Measurements from ENCODE around the gene CCDC192.

DNA sequence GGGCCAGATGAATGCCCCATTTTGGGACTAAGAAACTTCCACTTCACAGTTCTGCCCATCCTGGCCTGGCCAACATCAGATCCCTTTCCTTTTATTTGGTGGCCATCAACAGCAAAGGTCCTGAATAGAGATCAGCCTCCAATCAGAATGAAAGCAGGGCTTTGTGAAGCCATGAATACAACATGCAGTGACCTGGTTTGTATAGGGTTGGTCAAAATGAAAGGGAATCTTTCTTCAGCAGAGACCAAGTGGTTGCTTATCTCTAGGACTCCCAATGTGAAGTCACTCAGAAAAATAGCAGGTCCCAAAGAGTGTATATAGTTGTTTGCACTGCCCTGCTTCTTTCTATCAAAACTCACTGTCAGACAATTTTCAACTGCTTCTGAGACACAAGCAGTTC is 266.5 kb downstream of the CCDC192 start:
- TF ChIP-seq, protein P1, sequence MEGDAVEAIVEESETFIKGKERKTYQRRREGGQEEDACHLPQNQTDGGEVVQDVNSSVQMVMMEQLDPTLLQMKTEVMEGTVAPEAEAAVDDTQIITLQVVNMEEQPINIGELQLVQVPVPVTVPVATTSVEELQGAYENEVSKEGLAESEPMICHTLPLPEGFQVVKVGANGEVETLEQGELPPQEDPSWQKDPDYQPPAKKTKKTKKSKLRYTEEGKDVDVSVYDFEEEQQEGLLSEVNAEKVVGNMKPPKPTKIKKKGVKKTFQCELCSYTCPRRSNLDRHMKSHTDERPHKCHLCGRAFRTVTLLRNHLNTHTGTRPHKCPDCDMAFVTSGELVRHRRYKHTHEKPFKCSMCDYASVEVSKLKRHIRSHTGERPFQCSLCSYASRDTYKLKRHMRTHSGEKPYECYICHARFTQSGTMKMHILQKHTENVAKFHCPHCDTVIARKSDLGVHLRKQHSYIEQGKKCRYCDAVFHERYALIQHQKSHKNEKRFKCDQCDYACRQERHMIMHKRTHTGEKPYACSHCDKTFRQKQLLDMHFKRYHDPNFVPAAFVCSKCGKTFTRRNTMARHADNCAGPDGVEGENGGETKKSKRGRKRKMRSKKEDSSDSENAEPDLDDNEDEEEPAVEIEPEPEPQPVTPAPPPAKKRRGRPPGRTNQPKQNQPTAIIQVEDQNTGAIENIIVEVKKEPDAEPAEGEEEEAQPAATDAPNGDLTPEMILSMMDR (IDR thresholded peaks at IDR 0.05; ENCODE audit: low read depth, low read length, poor library complexity, severe bottlenecking) = no peak
- no peak for TF ChIP-seq EZH2phosphoT487 (IDR thresholded peaks at IDR 0.05; ENCODE audit: borderline replicate concordance, low read length)
